GM12872 (cell line): ENCODE data around the gene PDZD7.
A peak's percentile ranks its signal among the peaks of the same experiment; 100 is the strongest.

Experiments used
- TF ChIP-seq, protein P1 (sequence below): IDR thresholded peaks from 3 replicates; pipeline ENCODE4 v1.5.1; 2011; ENCODE audit warnings: low read depth, mild to moderate bottlenecking, low read length, moderate library complexity; ENCODE audit not compliant: insufficient read depth

The PDZD7 gene

DNA sequence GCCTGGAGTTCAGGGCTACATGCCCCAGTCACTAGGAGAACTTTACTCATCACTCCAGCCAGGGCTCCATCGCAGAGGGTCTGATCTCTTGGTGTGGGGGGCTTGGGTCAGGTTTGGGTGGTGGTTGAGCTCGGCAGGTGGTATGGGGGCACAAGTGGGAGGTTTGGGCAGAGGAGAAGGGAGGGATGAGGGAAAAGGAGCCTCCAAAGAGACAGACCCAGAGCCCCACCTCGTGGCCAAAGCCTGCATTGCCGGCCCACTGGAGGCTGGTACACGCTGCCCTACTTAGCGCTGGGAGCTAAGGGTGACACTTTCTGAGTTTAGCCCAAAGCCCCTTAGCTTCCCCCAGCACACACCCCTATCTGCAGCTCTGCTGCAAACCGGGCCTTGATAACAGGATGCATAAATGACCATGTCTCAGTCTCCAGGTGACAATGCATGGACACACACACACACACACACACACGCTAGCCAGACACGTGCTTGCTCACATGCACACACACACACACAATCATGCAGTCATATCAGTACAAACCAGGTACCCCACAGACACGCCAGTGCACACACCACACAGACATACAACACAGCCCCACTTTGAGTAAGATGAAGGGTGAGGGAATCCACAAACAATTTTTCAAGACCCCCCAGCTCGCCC is 16.6 kb downstream of the PDZD7 start:
- TF ChIP-seq, protein P1, sequence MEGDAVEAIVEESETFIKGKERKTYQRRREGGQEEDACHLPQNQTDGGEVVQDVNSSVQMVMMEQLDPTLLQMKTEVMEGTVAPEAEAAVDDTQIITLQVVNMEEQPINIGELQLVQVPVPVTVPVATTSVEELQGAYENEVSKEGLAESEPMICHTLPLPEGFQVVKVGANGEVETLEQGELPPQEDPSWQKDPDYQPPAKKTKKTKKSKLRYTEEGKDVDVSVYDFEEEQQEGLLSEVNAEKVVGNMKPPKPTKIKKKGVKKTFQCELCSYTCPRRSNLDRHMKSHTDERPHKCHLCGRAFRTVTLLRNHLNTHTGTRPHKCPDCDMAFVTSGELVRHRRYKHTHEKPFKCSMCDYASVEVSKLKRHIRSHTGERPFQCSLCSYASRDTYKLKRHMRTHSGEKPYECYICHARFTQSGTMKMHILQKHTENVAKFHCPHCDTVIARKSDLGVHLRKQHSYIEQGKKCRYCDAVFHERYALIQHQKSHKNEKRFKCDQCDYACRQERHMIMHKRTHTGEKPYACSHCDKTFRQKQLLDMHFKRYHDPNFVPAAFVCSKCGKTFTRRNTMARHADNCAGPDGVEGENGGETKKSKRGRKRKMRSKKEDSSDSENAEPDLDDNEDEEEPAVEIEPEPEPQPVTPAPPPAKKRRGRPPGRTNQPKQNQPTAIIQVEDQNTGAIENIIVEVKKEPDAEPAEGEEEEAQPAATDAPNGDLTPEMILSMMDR = peak; percentile 100

DNA sequence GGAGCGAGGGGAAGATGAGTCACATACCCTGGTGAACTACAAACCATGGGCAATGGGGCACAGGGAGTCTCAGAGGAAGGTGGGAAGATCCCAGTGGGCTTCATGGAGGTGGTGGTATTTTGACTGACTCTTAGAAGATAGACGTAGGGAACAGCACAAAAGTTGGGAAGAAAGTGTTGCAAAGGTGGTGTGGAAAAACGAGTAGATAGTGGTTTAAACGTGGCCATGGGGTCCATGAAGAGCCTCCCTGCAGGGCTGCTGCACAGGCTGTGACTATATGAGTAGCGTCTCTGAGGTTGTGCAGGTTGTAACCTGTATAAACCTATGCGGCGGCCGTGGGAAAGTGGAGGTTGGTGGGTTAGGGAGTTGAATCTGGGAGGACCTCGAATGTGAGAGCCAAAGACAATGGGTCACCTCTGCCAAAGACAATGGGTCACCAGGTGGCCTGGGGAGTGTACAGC is 17.5 kb downstream of the PDZD7 start:
- TF ChIP-seq, protein P1 = no peak

DNA sequence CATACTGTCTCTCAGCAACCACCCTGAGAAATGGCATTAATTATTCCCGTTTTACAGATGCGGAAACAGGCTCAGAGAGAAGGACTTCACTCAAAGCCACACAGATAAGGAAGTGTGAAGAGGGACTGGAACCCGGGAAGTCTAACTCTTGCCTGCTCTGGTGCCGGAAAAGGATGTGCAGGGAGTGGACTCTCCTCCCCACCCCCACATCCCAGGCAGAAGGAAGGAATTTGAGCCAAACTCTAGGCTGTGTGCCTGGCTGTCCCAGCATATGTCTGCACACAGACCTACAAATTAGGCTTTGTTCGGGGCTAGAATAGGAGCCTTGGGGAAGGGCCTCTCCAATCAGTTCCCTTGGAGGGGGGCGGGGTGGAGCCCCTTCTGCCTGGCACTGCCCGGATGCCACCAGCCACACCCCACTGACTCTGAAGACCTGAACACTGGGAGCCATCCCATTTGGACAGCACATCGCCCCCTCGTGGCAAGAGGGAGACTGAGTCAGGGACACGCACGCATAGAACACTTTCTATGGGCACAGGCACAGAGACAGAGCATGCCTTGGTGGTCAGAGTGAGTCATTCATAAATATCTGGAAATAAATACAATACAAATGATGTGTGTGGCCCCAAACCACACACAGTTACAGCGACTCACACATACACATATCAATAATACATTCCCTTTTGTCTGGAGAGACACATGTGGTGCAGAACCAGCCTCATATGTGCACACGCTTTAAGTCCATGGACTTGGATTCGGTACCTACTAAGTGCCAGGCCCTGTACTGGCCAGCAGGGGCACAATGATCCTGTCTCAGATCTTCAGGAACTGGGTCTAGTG is 18.2 kb downstream of the PDZD7 start:
- TF ChIP-seq, protein P1 = peak; percentile 81

DNA sequence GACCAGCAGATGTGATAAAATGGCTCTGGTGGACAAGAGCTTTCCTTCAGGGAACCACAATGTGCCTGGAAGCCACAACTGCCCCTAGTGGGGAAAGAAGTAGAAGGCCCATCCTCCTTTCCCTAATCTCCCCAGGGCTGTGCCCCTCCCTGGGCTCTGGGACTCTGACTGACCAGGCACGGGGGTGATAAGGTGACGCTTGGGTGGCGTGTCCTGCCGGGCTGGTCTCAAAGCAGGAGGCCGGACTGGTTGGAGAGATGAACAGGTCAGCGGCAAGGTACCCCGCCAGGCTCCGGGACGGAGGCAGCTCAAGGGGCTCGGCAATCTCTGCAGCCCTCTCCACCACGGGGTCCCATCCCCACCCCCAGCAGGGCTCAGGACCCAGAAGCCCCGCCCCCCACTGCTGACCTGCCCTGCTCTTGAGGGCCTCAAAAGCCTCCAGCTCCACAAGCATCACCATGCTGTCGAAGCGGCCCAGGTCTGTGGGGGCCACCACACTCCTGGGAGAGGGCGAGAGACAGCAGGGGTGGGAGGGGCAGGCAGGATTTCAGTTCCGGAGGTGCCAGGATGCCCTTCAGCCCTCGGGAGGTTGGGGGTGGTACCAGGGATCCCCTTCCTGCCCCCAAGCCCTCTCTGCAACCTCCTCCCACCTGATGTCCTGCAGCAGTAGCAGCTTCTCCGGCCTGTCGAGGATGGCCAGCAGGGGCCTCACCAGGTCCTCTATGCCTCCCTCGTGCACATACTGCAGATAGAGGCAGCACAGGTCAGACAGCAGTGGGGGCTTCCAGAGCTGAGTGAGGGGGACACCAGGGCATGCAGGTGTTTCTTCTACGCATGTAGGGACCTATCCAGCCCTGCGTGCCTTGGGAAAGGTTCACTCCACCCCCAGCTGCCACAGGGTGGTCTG is 19.2 kb downstream of the PDZD7 start:
- TF ChIP-seq, protein P1 = 0 out of 3 replicates have a peak, but pooled peaks have one; percentile 35

DNA sequence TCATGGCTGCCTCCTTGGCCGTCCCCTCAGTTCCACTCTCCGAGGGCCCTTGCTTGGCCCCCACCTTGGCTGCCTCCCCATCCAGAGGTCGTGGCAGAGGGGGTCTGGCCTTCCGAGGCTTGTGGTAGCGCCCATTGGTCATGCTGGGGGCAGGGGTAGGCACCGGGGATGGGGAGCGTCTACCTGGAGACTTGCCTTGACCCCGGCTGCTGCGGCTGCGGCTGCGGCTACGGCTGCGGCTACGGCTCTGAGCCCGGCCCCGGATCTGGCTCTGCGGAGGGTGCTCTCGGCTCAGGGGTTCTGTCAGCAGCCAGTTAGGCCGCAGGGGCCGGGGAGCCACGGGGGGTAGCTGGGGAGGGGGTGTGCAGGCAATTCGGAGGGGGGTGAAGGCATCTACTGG is 20.6 kb downstream of the PDZD7 start:
- TF ChIP-seq, protein P1 = no peak

DNA sequence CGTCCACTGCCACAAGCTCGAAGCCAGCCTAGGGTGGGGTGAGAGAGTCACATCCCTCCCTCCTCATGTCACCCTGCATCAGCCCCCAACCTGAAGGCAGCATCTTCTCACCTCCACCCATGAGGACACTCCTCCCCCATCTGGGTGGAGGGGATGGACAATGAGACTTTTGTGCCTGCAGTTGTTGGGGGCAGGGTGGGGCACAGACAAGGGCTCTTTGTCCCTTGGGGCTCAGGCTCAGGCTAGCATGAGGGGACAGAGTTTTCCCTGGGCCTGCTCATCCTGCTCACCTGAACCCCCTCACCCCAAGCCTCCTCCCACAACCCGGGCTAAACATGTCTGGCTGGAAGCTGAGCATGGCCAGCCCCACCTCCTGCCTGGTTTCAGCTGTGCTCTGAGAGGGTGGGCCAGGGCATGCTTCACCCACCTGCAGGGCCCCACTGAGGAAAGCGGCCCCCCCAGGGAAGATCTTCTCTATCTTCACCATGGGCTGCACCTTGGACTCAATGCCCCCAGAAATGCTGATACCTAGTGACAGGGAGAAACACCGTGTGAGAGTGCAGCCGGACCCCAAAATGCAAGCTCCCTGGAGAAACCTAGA is 22.0 kb downstream of the PDZD7 start:
- TF ChIP-seq, protein P1 = no peak
